Liver (tissue), 9 donors: ENCODE measurements around the gene ERAP2. TPM values are rescaled to one million over a fixed set of nuclear protein-coding genes. Genes with fewer than 3 reads are reported as not detected.

ENCODE experiments used
- DNase-seq: peaks from one replicate; pipeline ENCODE4 v3.0.0-alpha.2; 2017; ENCODE audit warnings: low spot score
- H3K27ac ChIP-seq, 2 donors: one replicate each; pipeline ENCODE4 v1.7.0; 2013; ENCODE audit warnings: inconsistent platforms in 2 of 2, low read length in 2 of 2, control low read depth in 1 of 2, low read depth in 1 of 2, mild to moderate bottlenecking in 1 of 2
- H3K27me3 ChIP-seq, 4 donors: one replicate each; pipeline versions ENCODE4 v1.6.1 to v1.7.0; 2013; ENCODE audit warnings: low read length in 3 of 4, inconsistent platforms in 1 of 4, mild to moderate bottlenecking in 1 of 4, moderate library complexity in 1 of 4; ENCODE audit not compliant: control insufficient read depth in 4 of 4, insufficient read depth in 4 of 4
- H3K36me3 ChIP-seq, 4 donors: one replicate each; pipeline versions ENCODE4 v1.6.1 to v1.7.0; 2013; ENCODE audit warnings: low read length in 3 of 4, mild to moderate bottlenecking in 3 of 4, low read depth in 1 of 4, moderate library complexity in 1 of 4; ENCODE audit not compliant: control insufficient read depth in 4 of 4, insufficient read depth in 3 of 4
- H3K4me1 ChIP-seq, 4 donors: one replicate each; pipeline versions ENCODE4 v1.6.1 to v1.7.0; 2013; ENCODE audit warnings: low read length in 3 of 4, mild to moderate bottlenecking in 3 of 4, moderate library complexity in 1 of 4; ENCODE audit not compliant: control insufficient read depth in 4 of 4, insufficient read depth in 4 of 4
- H3K4me3 ChIP-seq, 3 donors: one replicate each; pipeline versions ENCODE4 v1.6.1 to v1.7.0; 2013; ENCODE audit warnings: low read length in 3 of 3, control low read depth in 1 of 3, low read depth in 1 of 3, mild to moderate bottlenecking in 1 of 3
- H3K9ac ChIP-seq, 2 donors: one replicate each; pipeline ENCODE4 v1.7.0; 2013; ENCODE audit warnings: low read length in 2 of 2, mild to moderate bottlenecking in 2 of 2, moderate library complexity in 2 of 2, control low read depth in 1 of 2, low read depth in 1 of 2
- H3K9me3 ChIP-seq, 4 donors: one replicate each; pipeline versions ENCODE4 v1.6.1 to v1.7.0; 2013; ENCODE audit warnings: low read length in 3 of 4; ENCODE audit not compliant: control insufficient read depth in 4 of 4
- EGR1 ChIP-seq, 2 donors: IDR thresholded peaks; 2 replicates each; pipeline ENCODE4 v1.6.1; 2016 to 2018; ENCODE audit warnings: antibody characterized with exemption in 2 of 2, low read depth in 2 of 2
- FOXA1 ChIP-seq: IDR thresholded peaks from 2 replicates; pipeline ENCODE4 v1.6.1; 2016; ENCODE audit warnings: antibody characterized with exemption
- FOXA2 ChIP-seq: IDR thresholded peaks from 2 replicates; pipeline ENCODE4 v1.6.1; 2016; ENCODE audit warnings: antibody characterized with exemption
- GABPA ChIP-seq, 2 donors: IDR thresholded peaks in 1 of 2; conservative IDR thresholded peaks in 1 of 2; 2 replicates each; pipeline ENCODE4 v1.6.1; 2016; ENCODE audit warnings: antibody characterized with exemption in 2 of 2, mild to moderate bottlenecking in 1 of 2, moderate library complexity in 1 of 2
- HNF4A ChIP-seq, 2 donors: conservative IDR thresholded peaks; 2 replicates each; pipeline ENCODE4 v1.6.1; 2016; ENCODE audit warnings: antibody characterized with exemption in 2 of 2, mild to moderate bottlenecking in 2 of 2
- HNF4G ChIP-seq: IDR thresholded peaks from 2 replicates; pipeline ENCODE4 v1.6.1; 2016; ENCODE audit warnings: antibody characterized with exemption
- JUND ChIP-seq, 2 donors: IDR thresholded peaks; 2 replicates each; pipeline ENCODE4 v1.6.1; 2016; ENCODE audit warnings: antibody characterized with exemption in 2 of 2
- NR2F2 ChIP-seq: IDR thresholded peaks from 2 replicates; pipeline ENCODE4 v1.6.1; 2016; ENCODE audit warnings: antibody characterized with exemption
- RAD21 ChIP-seq, 2 donors: IDR thresholded peaks; 2 replicates each; pipeline ENCODE4 v1.6.1; 2016; ENCODE audit warnings: antibody characterized with exemption in 2 of 2, mild to moderate bottlenecking in 2 of 2
- RXRA ChIP-seq, 2 donors: IDR thresholded peaks; 2 replicates each; pipeline ENCODE4 v1.6.1; 2017 to 2018; ENCODE audit warnings: antibody characterized with exemption in 2 of 2, mild to moderate bottlenecking in 1 of 2
- SP1 ChIP-seq: IDR thresholded peaks from 2 replicates; pipeline ENCODE4 v1.6.1; 2018; ENCODE audit warnings: antibody characterized with exemption, mild to moderate bottlenecking
- TAF1 ChIP-seq: conservative IDR thresholded peaks from 2 replicates; pipeline ENCODE4 v1.6.1; 2016; ENCODE audit warnings: antibody characterized with exemption, mild to moderate bottlenecking
- WGBS: extraction: QIAGEN DNeasy Blood & Tissue Kit; methylation state at CpG from one replicate; pipeline ENCODE4 v1.1.7; 2013; 5-methylcytosine and 5-hydroxymethylcytosine counted together
- polyA plus RNA-seq, 2 donors: library from polyadenylated mRNA; stranded (reverse) in 1 of 2; unstranded in 1 of 2; fragments of 200-250 nt in 1 of 2; fragments of >200 nt in 1 of 2; fragmentation: Nextera tagmentation in 1 of 2; extraction: Ambion mirVana in 1 of 2; gene quantifications; one replicate each; pipeline versions ENCODE4 v1.2.1 to v1.2.3, GENCODE V29; 2013 to 2015
- total RNA-seq, 2 donors: library from RNA; depleted of rRNA; stranded (reverse); fragments of >200 nt; gene quantifications; one replicate each; pipeline ENCODE4 v1.2.3, GENCODE V29; 2014
- TF ChIP-seq, protein P1 (sequence below): IDR thresholded peaks from 2 replicates; pipeline ENCODE4 v1.6.1; 2016; ENCODE audit warnings: antibody characterized with exemption
- TF ChIP-seq, protein P2 (sequence below): IDR thresholded peaks from 2 replicates; pipeline ENCODE4 v1.6.1; 2016; ENCODE audit warnings: antibody characterized with exemption, mild to moderate bottlenecking
- TF ChIP-seq, protein P3 (sequence below): IDR thresholded peaks from 2 replicates; pipeline ENCODE4 v1.6.1; 2016; ENCODE audit warnings: antibody characterized with exemption
- TF ChIP-seq, protein P4 (sequence below): fragments of 150-350 bp; IDR thresholded peaks from 2 replicates; pipeline ENCODE4 v1.5.1; 2017; ENCODE audit warnings: improper control_type of control experiment, low read depth, low read length; ENCODE audit not compliant: missing input control
- TF ChIP-seq, protein P5 (sequence below): IDR thresholded peaks from 2 replicates; pipeline ENCODE4 v1.6.1; 2016; ENCODE audit warnings: antibody characterized with exemption
- donor health status: healthy.
- donor health status: healthy.
- donor health status: healthy.
- donor health status: healthy.
- donor health status: healthy.

The ERAP2 gene
- total and polyA plus RNA-seq, 4 donors = 1.8 to 15.5 (median 10.7) TPM

DNA sequence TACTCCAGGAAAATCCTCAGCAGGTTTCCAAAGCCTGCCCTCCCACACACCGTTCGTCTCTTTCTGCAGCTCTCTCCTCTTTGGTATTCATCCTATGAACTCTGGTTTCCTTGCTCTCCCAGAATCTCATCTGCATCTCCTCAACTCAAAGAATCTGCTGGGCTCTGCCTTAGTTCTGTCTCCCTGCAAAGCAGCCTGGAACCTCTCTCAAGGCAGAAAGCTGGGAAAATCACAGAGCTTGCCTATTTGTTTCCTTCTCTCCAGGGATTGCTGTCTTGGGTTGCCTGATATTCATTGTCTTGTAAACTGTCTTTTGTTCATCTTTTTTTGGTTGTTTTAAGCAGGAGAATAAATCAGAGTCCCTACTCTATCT lies 5.3 kb upstream of the ERAP2 start:
- TF ChIP-seq, protein P1, sequence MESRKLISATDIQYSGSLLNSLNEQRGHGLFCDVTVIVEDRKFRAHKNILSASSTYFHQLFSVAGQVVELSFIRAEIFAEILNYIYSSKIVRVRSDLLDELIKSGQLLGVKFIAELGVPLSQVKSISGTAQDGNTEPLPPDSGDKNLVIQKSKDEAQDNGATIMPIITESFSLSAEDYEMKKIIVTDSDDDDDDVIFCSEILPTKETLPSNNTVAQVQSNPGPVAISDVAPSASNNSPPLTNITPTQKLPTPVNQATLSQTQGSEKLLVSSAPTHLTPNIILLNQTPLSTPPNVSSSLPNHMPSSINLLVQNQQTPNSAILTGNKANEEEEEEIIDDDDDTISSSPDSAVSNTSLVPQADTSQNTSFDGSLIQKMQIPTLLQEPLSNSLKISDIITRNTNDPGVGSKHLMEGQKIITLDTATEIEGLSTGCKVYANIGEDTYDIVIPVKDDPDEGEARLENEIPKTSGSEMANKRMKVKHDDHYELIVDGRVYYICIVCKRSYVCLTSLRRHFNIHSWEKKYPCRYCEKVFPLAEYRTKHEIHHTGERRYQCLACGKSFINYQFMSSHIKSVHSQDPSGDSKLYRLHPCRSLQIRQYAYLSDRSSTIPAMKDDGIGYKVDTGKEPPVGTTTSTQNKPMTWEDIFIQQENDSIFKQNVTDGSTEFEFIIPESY = no peak
- no peak for TF ChIP-seq SP1
- TF ChIP-seq, protein P2, sequence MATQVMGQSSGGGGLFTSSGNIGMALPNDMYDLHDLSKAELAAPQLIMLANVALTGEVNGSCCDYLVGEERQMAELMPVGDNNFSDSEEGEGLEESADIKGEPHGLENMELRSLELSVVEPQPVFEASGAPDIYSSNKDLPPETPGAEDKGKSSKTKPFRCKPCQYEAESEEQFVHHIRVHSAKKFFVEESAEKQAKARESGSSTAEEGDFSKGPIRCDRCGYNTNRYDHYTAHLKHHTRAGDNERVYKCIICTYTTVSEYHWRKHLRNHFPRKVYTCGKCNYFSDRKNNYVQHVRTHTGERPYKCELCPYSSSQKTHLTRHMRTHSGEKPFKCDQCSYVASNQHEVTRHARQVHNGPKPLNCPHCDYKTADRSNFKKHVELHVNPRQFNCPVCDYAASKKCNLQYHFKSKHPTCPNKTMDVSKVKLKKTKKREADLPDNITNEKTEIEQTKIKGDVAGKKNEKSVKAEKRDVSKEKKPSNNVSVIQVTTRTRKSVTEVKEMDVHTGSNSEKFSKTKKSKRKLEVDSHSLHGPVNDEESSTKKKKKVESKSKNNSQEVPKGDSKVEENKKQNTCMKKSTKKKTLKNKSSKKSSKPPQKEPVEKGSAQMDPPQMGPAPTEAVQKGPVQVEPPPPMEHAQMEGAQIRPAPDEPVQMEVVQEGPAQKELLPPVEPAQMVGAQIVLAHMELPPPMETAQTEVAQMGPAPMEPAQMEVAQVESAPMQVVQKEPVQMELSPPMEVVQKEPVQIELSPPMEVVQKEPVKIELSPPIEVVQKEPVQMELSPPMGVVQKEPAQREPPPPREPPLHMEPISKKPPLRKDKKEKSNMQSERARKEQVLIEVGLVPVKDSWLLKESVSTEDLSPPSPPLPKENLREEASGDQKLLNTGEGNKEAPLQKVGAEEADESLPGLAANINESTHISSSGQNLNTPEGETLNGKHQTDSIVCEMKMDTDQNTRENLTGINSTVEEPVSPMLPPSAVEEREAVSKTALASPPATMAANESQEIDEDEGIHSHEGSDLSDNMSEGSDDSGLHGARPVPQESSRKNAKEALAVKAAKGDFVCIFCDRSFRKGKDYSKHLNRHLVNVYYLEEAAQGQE = no peak
- no peak for TF ChIP-seq TAF1
- TF ChIP-seq EGR1 (IDR thresholded peaks at IDR 0.05; ENCODE audit: low read depth in 2 of 2) = no peak
- TF ChIP-seq, protein P3, sequence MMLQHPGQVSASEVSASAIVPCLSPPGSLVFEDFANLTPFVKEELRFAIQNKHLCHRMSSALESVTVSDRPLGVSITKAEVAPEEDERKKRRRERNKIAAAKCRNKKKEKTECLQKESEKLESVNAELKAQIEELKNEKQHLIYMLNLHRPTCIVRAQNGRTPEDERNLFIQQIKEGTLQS = no peak
- no peak for TF ChIP-seq HNF4G
- TF ChIP-seq RXRA (IDR thresholded peaks at IDR 0.05) = no peak
- no peak for TF ChIP-seq GABPA (IDR thresholded peaks at IDR 0.05 in 1 of 2, conservative IDR thresholded peaks at IDR 0.05 in 1 of 2)
- TF ChIP-seq RAD21 (IDR thresholded peaks at IDR 0.05) = no peak
- no peak for DNase-seq
- Histone ChIP-seq H3K4me1 (peaks cover 0 to 8% (median 6%) of the 10 kb centered on the region in 4 donors), H3K4me3 (no peak overlapping the region), H3K27ac (no peak overlapping the region), H3K36me3 (no peaks in the 10 kb centered on the region), H3K27me3 (no peaks in the 10 kb centered on the region), H3K9me3 (no peaks in the 10 kb centered on the region), H3K9ac (no peak overlapping the region)
- WGBS = 91% methylated on average over 2 of the region's 2 CpGs

DNA sequence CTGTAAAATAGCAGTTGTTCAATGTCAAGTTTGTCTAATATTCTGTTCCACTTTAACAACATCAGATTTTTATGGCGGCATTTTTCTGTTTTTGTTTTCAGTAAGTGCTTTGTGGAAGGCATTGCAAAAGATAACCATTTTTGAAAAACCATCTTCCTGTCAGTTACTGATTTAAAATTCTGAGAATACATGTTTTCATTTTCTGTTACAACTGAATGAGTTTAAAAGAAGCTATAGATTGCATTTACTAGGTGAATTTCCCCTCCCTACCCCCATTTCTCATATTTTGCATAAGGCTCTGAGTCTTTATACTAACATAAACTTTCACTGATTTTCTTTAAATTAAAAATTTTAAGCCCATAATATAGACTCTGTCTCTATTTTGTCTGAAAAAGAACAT lies 4.6 kb upstream of the ERAP2 start:
- DNase-seq = no peak
- Histone ChIP-seq H3K4me1 (peaks cover 0 to 9% (median 7%) of the 10 kb centered on the region in 4 donors), H3K36me3 (no peaks in the 10 kb centered on the region), H3K9me3 (no peaks in the 10 kb centered on the region), H3K4me3 (no peak overlapping the region), H3K27ac (no peak overlapping the region), H3K9ac (no peak overlapping the region), H3K27me3 (no peaks in the 10 kb centered on the region)
- no peak for TF ChIP-seq JUND (IDR thresholded peaks at IDR 0.05)
- WGBS = 89% methylated on average over 1 of the region's 1 CpG

DNA sequence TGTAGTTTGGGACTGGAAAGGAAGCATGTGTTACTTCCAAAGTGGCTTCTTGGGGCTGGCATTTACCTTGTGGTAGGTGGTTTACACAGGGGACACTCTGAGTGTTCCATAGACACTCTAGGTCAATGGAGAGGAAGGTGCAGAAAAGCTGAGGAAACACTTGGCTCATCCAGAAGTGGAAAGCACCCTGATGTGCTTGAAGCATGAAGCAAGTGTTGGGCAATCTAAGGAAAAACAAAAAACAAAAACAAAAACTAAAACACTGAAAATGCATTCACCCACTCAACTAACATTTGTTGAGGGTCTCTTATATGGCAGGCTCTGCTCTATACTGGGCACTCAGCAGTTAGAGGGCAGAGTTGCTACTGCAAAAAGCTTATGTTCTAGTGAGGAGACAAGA lies 2.9 kb upstream of the ERAP2 start:
- Histone ChIP-seq H3K9ac (no peak overlapping the region), H3K4me1 (peaks cover 0 to 15% (median 11%) of the 10 kb centered on the region in 4 donors), H3K36me3 (no peaks in the 10 kb centered on the region), H3K27ac (no peak overlapping the region), H3K27me3 (no peaks in the 10 kb centered on the region), H3K4me3 (no peak overlapping the region), H3K9me3 (no peaks in the 10 kb centered on the region)
- TF ChIP-seq, protein P4, sequence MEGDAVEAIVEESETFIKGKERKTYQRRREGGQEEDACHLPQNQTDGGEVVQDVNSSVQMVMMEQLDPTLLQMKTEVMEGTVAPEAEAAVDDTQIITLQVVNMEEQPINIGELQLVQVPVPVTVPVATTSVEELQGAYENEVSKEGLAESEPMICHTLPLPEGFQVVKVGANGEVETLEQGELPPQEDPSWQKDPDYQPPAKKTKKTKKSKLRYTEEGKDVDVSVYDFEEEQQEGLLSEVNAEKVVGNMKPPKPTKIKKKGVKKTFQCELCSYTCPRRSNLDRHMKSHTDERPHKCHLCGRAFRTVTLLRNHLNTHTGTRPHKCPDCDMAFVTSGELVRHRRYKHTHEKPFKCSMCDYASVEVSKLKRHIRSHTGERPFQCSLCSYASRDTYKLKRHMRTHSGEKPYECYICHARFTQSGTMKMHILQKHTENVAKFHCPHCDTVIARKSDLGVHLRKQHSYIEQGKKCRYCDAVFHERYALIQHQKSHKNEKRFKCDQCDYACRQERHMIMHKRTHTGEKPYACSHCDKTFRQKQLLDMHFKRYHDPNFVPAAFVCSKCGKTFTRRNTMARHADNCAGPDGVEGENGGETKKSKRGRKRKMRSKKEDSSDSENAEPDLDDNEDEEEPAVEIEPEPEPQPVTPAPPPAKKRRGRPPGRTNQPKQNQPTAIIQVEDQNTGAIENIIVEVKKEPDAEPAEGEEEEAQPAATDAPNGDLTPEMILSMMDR = no peak
- no peak for TF ChIP-seq FOXA2
- TF ChIP-seq, protein P5, sequence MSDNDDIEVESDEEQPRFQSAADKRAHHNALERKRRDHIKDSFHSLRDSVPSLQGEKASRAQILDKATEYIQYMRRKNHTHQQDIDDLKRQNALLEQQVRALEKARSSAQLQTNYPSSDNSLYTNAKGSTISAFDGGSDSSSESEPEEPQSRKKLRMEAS = no peak
- TF ChIP-seq TAF1 = no peak
- TF ChIP-seq NR2F2 = no peak
- no peak for TF ChIP-seq RXRA (IDR thresholded peaks at IDR 0.05)
- no peak for TF ChIP-seq HNF4A (conservative IDR thresholded peaks at IDR 0.05)
- no peak for TF ChIP-seq EGR1 (IDR thresholded peaks at IDR 0.05; ENCODE audit: low read depth in 2 of 2)
- no peak for TF ChIP-seq FOXA1
- no peak for TF ChIP-seq JUND (IDR thresholded peaks at IDR 0.05)
- TF ChIP-seq, protein P2 = no peak
- no peak for TF ChIP-seq SP1
- no peak for TF ChIP-seq RAD21 (IDR thresholded peaks at IDR 0.05)
- DNase-seq = no peak
